Caco-2 (cell line): ENCODE results near the gene PRDX4. TPM values are rescaled to one million over a fixed set of nuclear protein-coding genes. Genes with fewer than 3 reads are reported as not detected.

Source experiments
- BruUV-seq: library from RNA; stranded (reverse); fragments of 400-500 nt; replicated peaks from 2 replicates; lab custom pipeline; 2021; lab: Mats Ljungman, UMichigan
- CTCF ChIA-PET: fragments of 300-600 bp; sonication (Branson Sonifier 250); formaldehyde crosslinking; loops from one replicate; lab custom pipeline; 2022; ENCODE audit warnings: antibody characterized with exemption; lab: Charles Lee
- POLR2A ChIA-PET: fragments of 300-600 bp; sonication (Branson Sonifier 250); formaldehyde crosslinking; loops from one replicate; lab custom pipeline; 2022; ENCODE audit warnings: antibody characterized with exemption; lab: Charles Lee
- DNase-seq, 2 experiments: peaks; one replicate each; pipeline versions ENCODE4 v3.0.0 to v3.0.0-alpha.2; 2020 to 2022
- H3K27me3 ChIP-seq: replicated peaks from 2 replicates; pipeline ENCODE4 v1.6.0; 2011; ENCODE audit warnings: low read length; ENCODE audit not compliant: control insufficient read depth, insufficient read depth
- H3K36me3 ChIP-seq: 2 replicates; pipeline ENCODE4 v1.5.1; 2011; ENCODE audit warnings: low read length; ENCODE audit not compliant: control insufficient read depth, insufficient read depth
- H3K4me1 ChIP-seq: fragments of 250-450 bp; sonication (Bioruptor Pico); 2 replicates; pipeline ENCODE4 v1.5.1; 2020; ENCODE audit warnings: mild to moderate bottlenecking
- H3K4me3 ChIP-seq: 2 replicates; pipeline ENCODE4 v1.5.1; 2011; ENCODE audit warnings: low read depth, mild to moderate bottlenecking, control low read depth, low read length
- H3K9me3 ChIP-seq: fragments of 250-450 bp; sonication (Bioruptor Pico); 2 replicates; pipeline ENCODE4 v1.5.1; 2020; ENCODE audit warnings: mild to moderate bottlenecking, moderate library complexity
- H3K27ac Mint-ChIP-seq: one replicate; pipeline ENCODE4 v1.8.0; 2022; ENCODE audit warnings: mixed read lengths; ENCODE audit not compliant: unreplicated experiment
- H3K27me3 Mint-ChIP-seq: one replicate; pipeline ENCODE4 v1.8.0; 2022; ENCODE audit warnings: mixed read lengths; ENCODE audit not compliant: insufficient read depth, unreplicated experiment
- H3K36me3 Mint-ChIP-seq: one replicate; pipeline ENCODE4 v1.8.0; 2022; ENCODE audit warnings: mild to moderate bottlenecking, mixed read lengths; ENCODE audit not compliant: insufficient read depth, unreplicated experiment
- H3K4me1 Mint-ChIP-seq: one replicate; pipeline ENCODE4 v1.8.0; 2022; ENCODE audit warnings: low read depth, mixed read lengths; ENCODE audit not compliant: unreplicated experiment
- H3K4me3 Mint-ChIP-seq: one replicate; pipeline ENCODE4 v1.8.0; 2022; ENCODE audit warnings: mild to moderate bottlenecking, moderate library complexity, mixed read lengths; ENCODE audit not compliant: unreplicated experiment
- H3K9me3 Mint-ChIP-seq: one replicate; pipeline ENCODE4 v1.8.0; 2022; ENCODE audit warnings: mixed read lengths; ENCODE audit not compliant: unreplicated experiment
- intact Hi-C: fragments of 100-400 bp; cut with micrococcal nuclease; formaldehyde crosslinking; loops from one replicate; pipeline ENCODE4 v1.10.0; 2022; ENCODE audit not compliant: unreplicated experiment
- total RNA-seq: library from RNA; stranded (reverse); gene quantifications from 2 replicates; pipeline ENCODE4 v1.2.3, GENCODE V29; 2022
- TF ChIP-seq, protein P1 (sequence below), 2 experiments: fragments of 200-600 bp in 1 of 2; IDR thresholded peaks; 1 replicate in 1 of 2; 2 replicates in 1 of 2; pipeline versions ENCODE4 v1.5.1 to v1.8.0; 2011 to 2022; ENCODE audit warnings: antibody characterized with exemption in 1 of 2, control low read depth in 1 of 2, inconsistent platforms in 1 of 2, low read depth in 1 of 2, low read length in 1 of 2, mild to moderate bottlenecking in 1 of 2, moderate library complexity in 1 of 2; ENCODE audit not compliant: insufficient read depth in 1 of 2, severe bottlenecking in 1 of 2, unreplicated experiment in 1 of 2

Gene PRDX4
- total RNA-seq, 1 experiment from 2014 or later, result 185 TPM

DNA sequence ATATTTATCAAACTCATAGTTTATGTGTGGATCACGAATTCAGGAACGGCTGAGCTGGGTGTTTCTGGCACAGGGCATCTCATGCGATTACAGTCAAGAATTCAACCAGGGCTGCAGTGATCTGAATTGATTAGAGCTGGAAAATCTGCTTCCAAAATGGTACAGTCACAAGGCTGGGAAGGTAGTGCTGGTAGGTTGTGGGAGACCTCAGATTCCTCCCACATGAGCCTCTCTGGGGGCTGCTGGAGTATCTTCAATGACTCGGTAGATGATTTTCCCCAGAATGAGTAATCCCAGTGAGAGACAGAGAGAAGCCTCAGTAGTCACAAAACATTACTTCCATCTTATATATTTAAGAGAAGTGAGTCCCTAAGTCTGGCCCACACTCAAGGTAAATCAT lies 36.2 kb upstream of the PRDX4 start:
- Mint-ChIP-seq H3K36me3 (no peaks in the 10 kb centered on the region), H3K9me3 (no peaks in the 10 kb centered on the region), H3K27me3 (no peaks in the 10 kb centered on the region), H3K27ac (no peak overlapping the region), H3K4me3 (no peak overlapping the region), H3K4me1 (no peaks in the 10 kb centered on the region)
- TF ChIP-seq, protein P1, sequence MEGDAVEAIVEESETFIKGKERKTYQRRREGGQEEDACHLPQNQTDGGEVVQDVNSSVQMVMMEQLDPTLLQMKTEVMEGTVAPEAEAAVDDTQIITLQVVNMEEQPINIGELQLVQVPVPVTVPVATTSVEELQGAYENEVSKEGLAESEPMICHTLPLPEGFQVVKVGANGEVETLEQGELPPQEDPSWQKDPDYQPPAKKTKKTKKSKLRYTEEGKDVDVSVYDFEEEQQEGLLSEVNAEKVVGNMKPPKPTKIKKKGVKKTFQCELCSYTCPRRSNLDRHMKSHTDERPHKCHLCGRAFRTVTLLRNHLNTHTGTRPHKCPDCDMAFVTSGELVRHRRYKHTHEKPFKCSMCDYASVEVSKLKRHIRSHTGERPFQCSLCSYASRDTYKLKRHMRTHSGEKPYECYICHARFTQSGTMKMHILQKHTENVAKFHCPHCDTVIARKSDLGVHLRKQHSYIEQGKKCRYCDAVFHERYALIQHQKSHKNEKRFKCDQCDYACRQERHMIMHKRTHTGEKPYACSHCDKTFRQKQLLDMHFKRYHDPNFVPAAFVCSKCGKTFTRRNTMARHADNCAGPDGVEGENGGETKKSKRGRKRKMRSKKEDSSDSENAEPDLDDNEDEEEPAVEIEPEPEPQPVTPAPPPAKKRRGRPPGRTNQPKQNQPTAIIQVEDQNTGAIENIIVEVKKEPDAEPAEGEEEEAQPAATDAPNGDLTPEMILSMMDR (IDR thresholded peaks at IDR 0.05; ENCODE audit: insufficient read depth in 1 of 2, low read depth in 1 of 2, low read length in 1 of 2, severe bottlenecking in 1 of 2, unreplicated experiment in 1 of 2), result no peak
- BruUV-seq, result no TSS peak
- no peaks in the 10 kb centered on the region for H3K4me1 ChIP-seq
- intact Hi-C loops, result no loop called here
- no peak overlapping the region for H3K4me3 ChIP-seq
- CTCF ChIA-PET, result no interaction called here
- POLR2A ChIA-PET, result no interaction called here
- H3K36me3 ChIP-seq, result no peaks in the 10 kb centered on the region
- no peak for DNase-seq
- no peaks in the 10 kb centered on the region for H3K27me3 ChIP-seq
- no peaks in the 10 kb centered on the region for H3K9me3 ChIP-seq

DNA sequence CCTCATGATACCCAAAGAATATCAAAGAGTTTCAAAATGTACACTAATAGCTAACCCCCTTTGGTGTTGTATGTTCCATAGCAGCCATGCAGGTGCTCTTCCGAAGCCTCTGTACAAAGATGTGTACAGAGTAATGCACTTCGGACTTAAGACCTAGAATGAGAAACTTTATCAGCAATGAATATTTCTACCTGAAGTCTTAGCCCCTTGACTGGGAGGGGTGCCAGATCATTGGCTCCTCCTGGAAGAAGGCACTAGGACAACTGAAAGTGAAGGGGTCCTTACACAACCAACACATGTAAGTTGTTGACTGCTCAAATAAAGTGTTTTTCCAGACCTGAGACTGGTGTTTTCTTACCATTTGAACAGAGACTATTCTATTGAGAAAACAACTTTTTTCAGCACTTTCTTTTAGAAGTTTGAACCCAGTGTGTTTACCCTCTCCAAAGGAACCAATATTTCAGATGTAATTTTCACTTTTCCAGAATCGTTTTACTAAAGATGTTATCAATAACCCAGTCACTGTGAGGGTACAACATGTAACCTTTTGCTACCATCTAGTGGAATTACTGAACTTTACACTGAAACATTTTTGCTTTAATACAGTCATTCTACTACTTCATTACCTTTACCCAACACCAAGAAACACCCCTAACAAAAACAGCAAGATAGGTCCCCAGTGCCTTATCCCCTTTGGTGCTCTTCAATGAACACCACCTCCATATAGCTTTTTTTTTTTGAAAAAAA lies 33.3 kb upstream of the PRDX4 start:
- TF ChIP-seq, protein P1 (IDR thresholded peaks at IDR 0.05; ENCODE audit: insufficient read depth in 1 of 2, low read depth in 1 of 2, low read length in 1 of 2, severe bottlenecking in 1 of 2, unreplicated experiment in 1 of 2), result peak in 1 of 2 experiments; percentile 22
- intact Hi-C loops, result no loop called here
- Histone ChIP-seq H3K4me3 (no peak overlapping the region), H3K9me3 (no peaks in the 10 kb centered on the region), H3K4me1 (no peaks in the 10 kb centered on the region), H3K36me3 (no peaks in the 10 kb centered on the region), H3K27me3 (no peaks in the 10 kb centered on the region)
- H3K27ac Mint-ChIP-seq, result no peak overlapping the region
- peaks cover 1% of the 10 kb centered on the region for H3K9me3 Mint-ChIP-seq
- ChIA-PET POLR2A (no interaction called here), CTCF (no interaction called here)
- no peak overlapping the region for H3K4me3 Mint-ChIP-seq
- no TSS peak for BruUV-seq
- DNase-seq, result no peak
- no peaks in the 10 kb centered on the region for H3K4me1 Mint-ChIP-seq
- no peaks in the 10 kb centered on the region for H3K36me3 Mint-ChIP-seq
- no peaks in the 10 kb centered on the region for H3K27me3 Mint-ChIP-seq

DNA sequence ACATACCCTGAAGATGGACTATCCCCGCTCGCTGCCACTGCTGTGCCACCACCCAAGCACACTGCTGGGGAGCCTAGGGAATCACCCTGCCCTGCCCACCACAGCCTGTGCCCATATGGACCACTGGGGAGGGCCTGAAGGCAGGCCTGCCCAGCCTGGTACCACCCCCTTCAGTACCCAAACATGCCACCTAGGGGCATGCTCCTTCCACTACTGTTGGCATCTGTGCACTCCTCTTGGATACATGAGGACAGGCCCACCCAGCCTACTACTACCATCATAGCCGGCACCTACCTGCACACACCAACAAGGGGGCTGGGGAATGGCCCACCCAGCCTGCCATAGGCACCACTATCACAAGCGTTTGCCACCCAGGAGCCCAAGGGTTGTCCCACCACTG lies 30.1 kb upstream of the PRDX4 start:
- Mint-ChIP-seq H3K4me1 (no peaks in the 10 kb centered on the region), H3K27ac (no peak overlapping the region), H3K4me3 (no peak overlapping the region), H3K36me3 (no peaks in the 10 kb centered on the region), H3K9me3 (peaks cover 20% of the 10 kb centered on the region), H3K27me3 (no peaks in the 10 kb centered on the region)
- no peaks in the 10 kb centered on the region for H3K4me1 ChIP-seq
- POLR2A ChIA-PET, result no interaction called here
- TF ChIP-seq, protein P1 (IDR thresholded peaks at IDR 0.05; ENCODE audit: insufficient read depth in 1 of 2, low read depth in 1 of 2, low read length in 1 of 2, severe bottlenecking in 1 of 2, unreplicated experiment in 1 of 2), result no peak
- no peaks in the 10 kb centered on the region for H3K27me3 ChIP-seq
- no peaks in the 10 kb centered on the region for H3K9me3 ChIP-seq
- CTCF ChIA-PET, result no interaction called here
- DNase-seq, result no peak
- intact Hi-C loops, result no loop called here
- H3K36me3 ChIP-seq, result no peaks in the 10 kb centered on the region
- no peak overlapping the region for H3K4me3 ChIP-seq
- BruUV-seq, result no TSS peak
